ENCODE measurements around the gene COASY.

Gene COASY

GRCh38 chr17:42613699-42614295, 51.8 kb downstream of the COASY start:
- DNase-seq (ENCODE audit: low read depth) = no peak

All from CMK (cell line).